GM19035 (cell line): Measurements from ENCODE around the gene ZNF426.
"Not testable (repeated sequence)": the region's sequence is repeated elsewhere in the genome, so short reads cannot be mapped to it uniquely, and the experiment has no call there.

Experiments used
- ATAC-seq: cut with Tn5 transposase; IDR thresholded peaks from one replicate; pipeline ENCODE4 v1.9.1; 2021; ENCODE audit not compliant: unreplicated experiment

The ZNF426 gene

GRCh38 chr19:9538183-9539058 lies at the start of gene ZNF426:
Gene ZNF426 (minus strand): TSS chr19:9538645. CDS start chr19:9536232, 2,413 bp downstream.
- ATAC-seq, result no peak

- no peak for ATAC-seq
Observed at GRCh38 chr19:9586764-9587163, 48.3 kb upstream of the ZNF426 start.

- peak; percentile 81 for ATAC-seq
Observed at GRCh38 chr19:9584073-9584833, 45.8 kb upstream of the ZNF426 start, which contains the start of gene ZNF121. Gene ZNF121 (minus strand): TSS chr19:9584504. CDS start chr19:9568097, 16,407 bp downstream.

GRCh38 chr19:9582081-9582725 lies 43.8 kb upstream of the ZNF426 start:
- ATAC-seq, result not testable (repeated sequence)

GRCh38 chr19:9580728-9581127 lies 42.3 kb upstream of the ZNF426 start:
- ATAC-seq, result no peak

GRCh38 chr19:9570255-9570654 lies 31.8 kb upstream of the ZNF426 start:
- ATAC-seq, result no peak

- no peak for ATAC-seq
Observed at GRCh38 chr19:9566729-9567128, 28.3 kb upstream of the ZNF426 start.

GRCh38 chr19:9565900-9566705 lies 27.7 kb upstream of the ZNF426 start:
- ATAC-seq, result no peak

- no peak for ATAC-seq
Observed at GRCh38 chr19:9552536-9553274, 14.3 kb upstream of the ZNF426 start.

GRCh38 chr19:9547870-9548269 lies 9.4 kb upstream of the ZNF426 start:
- no peak for ATAC-seq

GRCh38 chr19:9541281-9541680 lies 2.8 kb upstream of the ZNF426 start:
- ATAC-seq, result not testable (repeated sequence)

GRCh38 chr19:9539921-9540320 lies 1.5 kb upstream of the ZNF426 start:
- not testable (repeated sequence) for ATAC-seq

- not testable (repeated sequence) for ATAC-seq
Observed at GRCh38 chr19:9539201-9539600, 756 bp upstream of the ZNF426 start.

GRCh38 chr19:9535934-9536333 lies 2.5 kb downstream of the ZNF426 start:
- ATAC-seq, result no peak

GRCh38 chr19:9531933-9532332 lies 6.5 kb downstream of the ZNF426 start:
- ATAC-seq, result no peak

GRCh38 chr19:9528757-9529336 lies 9.6 kb downstream of the ZNF426 start:
- no peak for ATAC-seq

- no peak for ATAC-seq
Observed at GRCh38 chr19:9523885-9524474, 14.5 kb downstream of the ZNF426 start.

- no peak for ATAC-seq
Observed at GRCh38 chr19:9507285-9507684, 31.2 kb downstream of the ZNF426 start.

- no peak for ATAC-seq
Observed at GRCh38 chr19:9500796-9501195, 37.6 kb downstream of the ZNF426 start.
